Measurements from ENCODE around the gene GEN1.
"Not testable (repeated sequence)": the region's sequence is repeated elsewhere in the genome, so short reads cannot be mapped to it uniquely, and the experiment has no call there.

Gene GEN1

GRCh38 chr2:17823646-17824045, 69.7 kb downstream of the GEN1 start:
- DNase-seq (ENCODE audit: low read depth), result not testable (repeated sequence)

- no peak for DNase-seq (ENCODE audit: low read depth)
Observed at GRCh38 chr2:17827316-17827715, 73.4 kb downstream of the GEN1 start.

GRCh38 chr2:17827785-17828184, 73.8 kb downstream of the GEN1 start:
- no peak for DNase-seq (ENCODE audit: low read depth)

GRCh38 chr2:17830053-17831034, 76.4 kb downstream of the GEN1 start:
- no peak for DNase-seq (ENCODE audit: low read depth)

GRCh38 chr2:17835516-17835915, 81.6 kb downstream of the GEN1 start:
- no peak for DNase-seq (ENCODE audit: low read depth)

Measured in T follicular helper cell (primary cell).